Heart left ventricle (tissue), 16 donors: Measurements from ENCODE around the gene HEXA. TPM values are rescaled to one million over a fixed set of nuclear protein-coding genes. Genes with fewer than 3 reads are reported as not detected.

Source experiments
- ATAC-seq, 4 donors: fragments of 200-7000 bp; cut with Tn5 transposase; one replicate each; pipeline ENCODE4 v1.9.1; 2020 to 2022; ENCODE audit warnings: moderate library complexity in 4 of 4, mild to moderate bottlenecking in 3 of 4, moderate number of reproducible peaks in 1 of 4
- DNase-seq, 5 donors: peaks; one replicate each; pipeline ENCODE4 v3.0.0-alpha.2; 2020
- H3K27ac ChIP-seq, 12 donors: fragments of 200-600 bp; sonication (generic) in 4 of 12; one replicate each; pipeline versions ENCODE4 v1.5.0 to v1.8.0; 2016 to 2022; ENCODE audit warnings: mild to moderate bottlenecking in 2 of 12
- H3K27me3 ChIP-seq, 9 donors: fragments of 200-600 bp; sonication (generic) in 2 of 9; one replicate each; pipeline versions ENCODE4 v1.5.1 to v1.8.0; 2016 to 2022; ENCODE audit warnings: mild to moderate bottlenecking in 3 of 9
- H3K36me3 ChIP-seq, 9 donors: fragments of 200-600 bp; sonication (generic) in 2 of 9; one replicate each; pipeline versions ENCODE4 v1.5.0 to v1.8.0; 2018 to 2022; ENCODE audit warnings: mild to moderate bottlenecking in 2 of 9
- H3K4me1 ChIP-seq, 12 donors: fragments of 200-600 bp; sonication (generic) in 4 of 12; one replicate each; pipeline versions ENCODE4 v1.5.0 to v1.8.0; 2016 to 2022; ENCODE audit warnings: mild to moderate bottlenecking in 3 of 12
- H3K4me3 ChIP-seq, 12 donors: fragments of 200-600 bp; sonication (generic) in 4 of 12; one replicate each; pipeline versions ENCODE4 v1.5.0 to v1.8.0; 2017 to 2022; ENCODE audit warnings: mild to moderate bottlenecking in 9 of 12, moderate library complexity in 4 of 12
- H3K9me3 ChIP-seq, 12 donors: fragments of 200-600 bp; sonication (generic) in 4 of 12; one replicate each; pipeline versions ENCODE4 v1.5.0 to v1.8.0; 2016 to 2022; ENCODE audit warnings: mild to moderate bottlenecking in 1 of 12
- POLR2A ChIP-seq, 2 donors: fragments of 450-650 bp; IDR thresholded peaks; one replicate each; pipeline ENCODE4 v1.6.1; 2017; ENCODE audit warnings: antibody characterized with exemption in 2 of 2, mild to moderate bottlenecking in 2 of 2, moderate library complexity in 2 of 2
- WGBS, 4 donors: extraction: QIAGEN DNeasy Blood & Tissue Kit in 2 of 4; methylation state at CpG; one replicate each; pipeline versions ENCODE4 v1.1.5 to v1.1.7; 2013 to 2018; 5-methylcytosine and 5-hydroxymethylcytosine counted together
- intact Hi-C, 10 donors: fragments of 100-400 bp; cut with DNase I; formaldehyde crosslinking; loops; one replicate each; pipeline versions ENCODE4 v1.11.1 to v1.14.2; 2022
- polyA plus RNA-seq, 2 donors: library from polyadenylated mRNA; stranded (reverse); fragments of 200-250 nt; gene quantifications; one replicate each; pipeline ENCODE4 v1.2.3, GENCODE V29; 2013
- total RNA-seq, 9 donors: library from RNA; depleted of rRNA in 2 of 9; stranded (reverse); fragments of >200 nt in 2 of 9; fragmentation: NEBNext Ultra II Directional in 3 of 9; extraction: Animal tissue kit (Norgen Biotek cat#: 25700) in 3 of 9; gene quantifications; one replicate each; pipeline versions ENCODE4 v1.1.0 to v1.2.4, GENCODE V29; 2016 to 2023
- TF ChIP-seq, protein P1 (sequence below), 12 donors: fragments of 200-600 bp; sonication (generic) in 4 of 12; IDR thresholded peaks; one replicate each; pipeline versions ENCODE4 v1.5.0 to v1.8.0; 2018 to 2022; ENCODE audit warnings: antibody characterized with exemption in 12 of 12, mild to moderate bottlenecking in 5 of 12
- donor health status: ischemic (EF 13 %, LVEDD 7.1; RV severe dilation, severe dysfunction).
- donor health status: healthy with polysubstance abuse.
- donor health status: DM: no; HTN: yes; CAD: no.
- donor health status: DM: no; HTN: no; CAD: no.
- donor health status: ischemic (EF 25% LVEDD 6.9; RV normal size, moderate dysfunction).
- donor health status: ischemic (EF 25% LVEDD 5.7; RV mildly dilated, moderate dysfunction).
- donor health status: healthy.
- donor health status: DM: yes; HTN: yes; CAD: no.
- donor health status: ischemic (EF 35%, LVEDD 5.7; RV mildly dilated, moderate dysfunction).
- donor health status: nonischemic (EF 11% LVEDD 7.7; RV severe dilation, severe dysfunction).
- donor health status: DM: yes; HTN: yes; CAD: no.
- donor health status: PGD.
- donor health status: ischemic (EF 29% LVEDD 5.4; RV normal size, mild dysfunction).
- donor health status: nonischemic (EF 23%, LVEDD 6.1; RV moderate dilation, normal function).

HEXA gene
- total and polyA plus RNA-seq, 11 donors: 40.8 to 181 (median 71.3) TPM

- 54 to 69% (median 61%) methylated on average over 2 of the region's 2 CpGs for WGBS, 4 donors
- Histone ChIP-seq H3K27ac (peak overlapping the region in 6 of 12 donors; percentile 17 to 76 (median 34)), H3K4me3 (no peak overlapping the region), H3K4me1 (peaks cover 0 to 84% (median 17%) of the 10 kb centered on the region in 12 donors), H3K27me3 (no peaks in the 10 kb centered on the region), H3K9me3 (no peaks in the 10 kb centered on the region), H3K36me3 (peaks cover 0 to 27% (median 14%) of the 10 kb centered on the region in 9 donors)
- DNase-seq (peak in 4 of 5 donors; percentile 34 to 70 (median 49)), ATAC-seq (peak; percentile 53 to 84 (median 76))
- intact Hi-C loops: no loop called here
- TF ChIP-seq POLR2A (IDR thresholded peaks at IDR 0.05): no peak
- TF ChIP-seq, protein P1, sequence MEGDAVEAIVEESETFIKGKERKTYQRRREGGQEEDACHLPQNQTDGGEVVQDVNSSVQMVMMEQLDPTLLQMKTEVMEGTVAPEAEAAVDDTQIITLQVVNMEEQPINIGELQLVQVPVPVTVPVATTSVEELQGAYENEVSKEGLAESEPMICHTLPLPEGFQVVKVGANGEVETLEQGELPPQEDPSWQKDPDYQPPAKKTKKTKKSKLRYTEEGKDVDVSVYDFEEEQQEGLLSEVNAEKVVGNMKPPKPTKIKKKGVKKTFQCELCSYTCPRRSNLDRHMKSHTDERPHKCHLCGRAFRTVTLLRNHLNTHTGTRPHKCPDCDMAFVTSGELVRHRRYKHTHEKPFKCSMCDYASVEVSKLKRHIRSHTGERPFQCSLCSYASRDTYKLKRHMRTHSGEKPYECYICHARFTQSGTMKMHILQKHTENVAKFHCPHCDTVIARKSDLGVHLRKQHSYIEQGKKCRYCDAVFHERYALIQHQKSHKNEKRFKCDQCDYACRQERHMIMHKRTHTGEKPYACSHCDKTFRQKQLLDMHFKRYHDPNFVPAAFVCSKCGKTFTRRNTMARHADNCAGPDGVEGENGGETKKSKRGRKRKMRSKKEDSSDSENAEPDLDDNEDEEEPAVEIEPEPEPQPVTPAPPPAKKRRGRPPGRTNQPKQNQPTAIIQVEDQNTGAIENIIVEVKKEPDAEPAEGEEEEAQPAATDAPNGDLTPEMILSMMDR (IDR thresholded peaks at IDR 0.05): no peak
Measured at GRCh38 chr15:72368899-72369298, 6.9 kb downstream of the HEXA start.

DNA sequence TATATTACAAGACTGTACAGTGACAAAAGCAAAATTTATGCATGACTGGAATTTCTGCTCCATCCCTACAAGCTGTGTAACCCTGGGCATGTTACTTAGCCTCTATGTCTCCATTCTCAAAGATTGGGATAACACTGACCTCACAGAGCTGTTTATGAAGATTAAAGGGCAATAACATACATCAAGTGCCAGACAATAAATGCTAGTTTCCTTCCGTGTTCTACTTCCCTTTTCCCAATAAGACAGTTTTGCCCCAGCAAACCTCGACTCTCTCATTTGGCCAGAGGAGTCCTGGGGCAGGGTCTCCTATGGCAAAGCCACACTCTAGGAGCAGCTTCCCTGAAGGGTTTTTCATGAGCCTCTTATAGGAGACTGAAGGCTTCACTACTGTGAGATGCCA, 7.5 kb downstream of the HEXA start:
- H3K36me3 ChIP-seq: peaks cover 0 to 27% (median 15%) of the 10 kb centered on the region in 9 donors
- DNase-seq (no peak), ATAC-seq (peak in 2 of 4 donors; percentile 13 to 15)
- H3K27me3 ChIP-seq: no peaks in the 10 kb centered on the region
- WGBS, 4 donors: 61 to 83% (median 74%) methylated on average over 2 of the region's 2 CpGs
- peaks cover 0 to 79% (median 17%) of the 10 kb centered on the region in 12 donors for H3K4me1 ChIP-seq
- no peak for TF ChIP-seq POLR2A (IDR thresholded peaks at IDR 0.05)
- TF ChIP-seq, protein P1 (IDR thresholded peaks at IDR 0.05): no peak
- no peak overlapping the region for H3K4me3 ChIP-seq
- no peaks in the 10 kb centered on the region for H3K9me3 ChIP-seq
- intact Hi-C loops: no loop called here
- peak overlapping the region in 6 of 12 donors; percentile 17 to 76 (median 34) for H3K27ac ChIP-seq

DNA sequence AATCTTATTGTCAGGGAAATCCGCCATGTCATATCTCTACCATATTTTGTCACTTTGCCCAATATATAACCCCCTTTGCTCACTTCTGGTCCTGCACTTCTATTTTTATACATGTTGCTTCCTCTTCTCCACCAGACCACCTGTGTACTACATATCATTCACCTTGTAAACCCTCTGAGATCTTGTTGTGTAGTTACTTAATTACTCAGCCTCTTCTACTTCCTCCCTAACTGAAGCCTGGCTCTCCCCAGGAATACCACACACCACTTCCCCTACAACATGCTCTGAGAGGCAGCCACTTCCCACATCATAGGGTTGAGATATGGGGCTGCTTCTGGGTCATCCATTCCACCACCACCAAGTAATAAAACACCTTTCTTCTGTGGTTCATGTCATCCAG, 10.0 kb downstream of the HEXA start:
- WGBS, 4 donors: 85 to 94% (median 88%) methylated on average over 1 of the region's 1 CpG
- peaks cover 0 to 29% (median 15%) of the 10 kb centered on the region in 9 donors for H3K36me3 ChIP-seq
- TF ChIP-seq, protein P1 (IDR thresholded peaks at IDR 0.05): no peak
- no peak for TF ChIP-seq POLR2A (IDR thresholded peaks at IDR 0.05)
- H3K27me3 ChIP-seq: no peaks in the 10 kb centered on the region
- ATAC-seq (peak in 2 of 4 donors; percentile 63 to 69), DNase-seq (no peak)
- H3K4me3 ChIP-seq: no peak overlapping the region
- intact Hi-C loops: no loop called here
- H3K9me3 ChIP-seq: no peaks in the 10 kb centered on the region
- H3K27ac ChIP-seq: no peak overlapping the region
- peaks cover 0 to 63% (median 17%) of the 10 kb centered on the region in 12 donors for H3K4me1 ChIP-seq

DNA sequence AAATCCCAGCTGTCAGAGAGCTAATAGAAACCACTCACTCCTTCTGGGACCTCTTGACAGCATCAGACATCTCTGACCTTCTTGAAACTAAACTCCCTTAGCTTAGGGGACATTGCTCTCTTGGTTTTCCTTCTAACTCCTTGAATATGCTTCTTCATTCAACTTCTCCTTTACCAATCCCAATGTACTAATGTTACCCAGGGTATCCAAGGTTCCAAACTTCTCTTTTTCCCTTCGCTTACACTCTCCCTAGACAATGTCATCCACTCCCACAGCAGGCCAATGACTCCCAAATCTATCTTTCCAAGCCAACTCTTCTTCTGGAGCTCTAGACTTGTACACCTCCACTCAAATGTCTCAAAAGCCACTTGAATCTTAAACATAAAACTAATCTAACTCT, 14.6 kb downstream of the HEXA start:
- no peak for TF ChIP-seq POLR2A (IDR thresholded peaks at IDR 0.05)
- TF ChIP-seq, protein P1 (IDR thresholded peaks at IDR 0.05): no peak
- DNase-seq (no peak), ATAC-seq (no peak)
- H3K4me1 ChIP-seq: peaks cover 0 to 54% (median 20%) of the 10 kb centered on the region in 12 donors
- intact Hi-C loops: no loop called here
- WGBS, 4 donors: 91 to 98% (median 95%) methylated on average over 1 of the region's 1 CpG
- no peaks in the 10 kb centered on the region for H3K27me3 ChIP-seq
- H3K27ac ChIP-seq: no peak overlapping the region
- no peaks in the 10 kb centered on the region for H3K9me3 ChIP-seq
- peaks cover 0 to 25% (median 6%) of the 10 kb centered on the region in 9 donors for H3K36me3 ChIP-seq
- H3K4me3 ChIP-seq: no peak overlapping the region
